HEK293T (cell line): Measurements from ENCODE around the gene IGDCC3.

ENCODE experiments used
- BHLHE40 ChIP-seq: fragments of 450-650 bp; IDR thresholded peaks from 2 replicates; pipeline ENCODE4 v1.6.1; 2016; ENCODE audit warnings: mild to moderate bottlenecking, moderate library complexity, borderline replicate concordance
- ELF4 ChIP-seq: fragments of 450-650 bp; IDR thresholded peaks from 2 replicates; pipeline ENCODE4 v1.6.1; 2017; ENCODE audit warnings: antibody characterized with exemption
- FOXA1 ChIP-seq: fragments of 450-650 bp; IDR thresholded peaks from 2 replicates; pipeline ENCODE4 v1.6.1; 2016; ENCODE audit warnings: mild to moderate bottlenecking
- FOXM1 ChIP-seq: fragments of 450-650 bp; IDR thresholded peaks from 2 replicates; pipeline ENCODE4 v1.6.1; 2017; ENCODE audit warnings: mild to moderate bottlenecking, borderline replicate concordance
- L3MBTL2 ChIP-seq: fragments of 450-650 bp; conservative IDR thresholded peaks from 2 replicates; pipeline ENCODE4 v1.6.1; 2016; ENCODE audit warnings: mild to moderate bottlenecking
- SUZ12 ChIP-seq: fragments of 450-650 bp; IDR thresholded peaks from 2 replicates; pipeline ENCODE4 v1.6.1; 2016; ENCODE audit warnings: mild to moderate bottlenecking
- ZNF384 ChIP-seq: fragments of 450-650 bp; IDR thresholded peaks from 2 replicates; pipeline ENCODE4 v1.6.1; 2016

DNA sequence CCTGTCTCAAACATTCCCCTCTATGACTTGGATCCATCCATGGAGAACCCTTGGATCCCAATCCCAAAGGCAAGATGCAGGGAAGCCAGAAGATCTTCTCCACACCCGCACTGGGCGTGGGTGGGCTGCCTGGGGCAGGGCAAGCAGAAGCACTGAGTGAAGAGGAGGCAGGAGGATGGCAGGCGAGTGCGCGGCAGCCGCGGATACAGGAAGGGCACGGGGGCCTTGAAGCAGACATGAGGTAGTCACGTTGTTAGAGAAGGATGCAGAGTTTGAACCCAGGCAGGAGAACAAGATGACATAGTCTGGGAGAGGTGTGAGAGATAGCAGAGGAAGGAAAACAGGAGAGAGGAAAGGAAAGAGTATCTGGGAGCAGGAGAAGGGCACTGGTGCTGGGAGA lies 5.1 kb upstream of the IGDCC3 start:
- TF ChIP-seq L3MBTL2: no peak
- TF ChIP-seq ZNF384: no peak
- no peak for TF ChIP-seq ELF4
- no peak for TF ChIP-seq BHLHE40
- no peak for TF ChIP-seq FOXM1
- no peak for TF ChIP-seq SUZ12
- TF ChIP-seq FOXA1: no peak
